Endothelial cell of umbilical vein (primary cell): ENCODE results near the gene PRKD1. TPM values are rescaled to one million over a fixed set of nuclear protein-coding genes. Genes with fewer than 3 reads are reported as not detected.

Experiments used
- BruUV-seq: library from RNA; stranded (reverse); fragments of 400-500 nt; replicated peaks from 2 replicates; lab custom pipeline; 2021; lab: Mats Ljungman, UMichigan
- CTCF ChIA-PET: fragments of 300-600, 350-600 bp; sonication (Branson Sonifier 250); formaldehyde crosslinking; loops from one replicate; lab custom pipeline; 2021; ENCODE audit warnings: antibody characterized with exemption, inconsistent platforms; lab: Charles Lee
- POLR2A ChIA-PET: fragments of 300-600, 350-600 bp; sonication (Branson Sonifier 250); formaldehyde crosslinking; loops from one replicate; lab custom pipeline; 2021; ENCODE audit warnings: antibody characterized with exemption, inconsistent platforms; lab: Charles Lee
- DNase-seq: peaks from one replicate; pipeline ENCODE4 v3.0.0-alpha.2; 2011; ENCODE audit warnings: low read depth, low spot score
- FAIRE-seq: peaks from 2 replicates; lab custom pipeline; 2011; peaks lifted over from hg19 to GRCh38; lab: Jason Lieb, UNC
- H2AFZ ChIP-seq: 2 replicates; pipeline ENCODE4 v1.6.0; 2012; ENCODE audit warnings: low read depth, low read length, control low read depth, inconsistent platforms
- H3K27ac ChIP-seq: 2 replicates; pipeline ENCODE4 v1.5.1; 2011; ENCODE audit warnings: low read depth, mild to moderate bottlenecking, control low read depth, low read length, moderate library complexity; ENCODE audit not compliant: insufficient read depth
- H3K27me3 ChIP-seq, 2 experiments: 2 replicates each; pipeline versions ENCODE4 v1.6.0 to v1.6.1; 2011; ENCODE audit warnings: low read length in 2 of 2, mixed read lengths in 1 of 2; ENCODE audit not compliant: control insufficient read depth in 2 of 2, insufficient read depth in 2 of 2
- H3K36me3 ChIP-seq, 2 experiments: 2 replicates in 1 of 2; 3 replicates in 1 of 2; pipeline ENCODE4 v1.5.1; 2011; ENCODE audit warnings: low read length in 2 of 2, mild to moderate bottlenecking in 1 of 2, moderate library complexity in 1 of 2; ENCODE audit not compliant: control insufficient read depth in 2 of 2, insufficient read depth in 2 of 2; ENCODE audit errors: extremely low read depth in 1 of 2
- H3K4me1 ChIP-seq: 3 replicates; pipeline ENCODE4 v1.5.1; 2011; ENCODE audit warnings: mild to moderate bottlenecking, low read length; ENCODE audit not compliant: control insufficient read depth, insufficient read depth; ENCODE audit errors: extremely low read depth
- H3K4me2 ChIP-seq: 2 replicates; pipeline ENCODE4 v1.6.1; 2011; ENCODE audit warnings: low read length, control low read depth, mixed read lengths; ENCODE audit not compliant: insufficient read depth
- H3K4me3 ChIP-seq, 3 experiments: fragments of 200-600 bp in 1 of 3; sonication (generic), shearing (Covaris generic) in 1 of 3; replicated peaks in 1 of 3; 2 replicates each; pipeline ENCODE4 v1.5.1; 2011 to 2016; ENCODE audit warnings: control low read depth in 3 of 3, low read length in 3 of 3, mild to moderate bottlenecking in 2 of 3, inconsistent platforms in 1 of 3, low read depth in 1 of 3, moderate library complexity in 1 of 3; ENCODE audit not compliant: insufficient read depth in 1 of 3
- H3K79me2 ChIP-seq: 2 replicates; pipeline ENCODE4 v1.6.0; 2012; ENCODE audit warnings: low read length, inconsistent platforms; ENCODE audit not compliant: control insufficient read depth, insufficient read depth
- H3K9ac ChIP-seq: replicated peaks from 2 replicates; pipeline ENCODE3; 2011; ENCODE audit warnings: low read length, control low read depth; ENCODE audit not compliant: insufficient read depth; ENCODE audit errors: extremely low read depth
- H3K9me1 ChIP-seq: replicated peaks from 3 replicates; pipeline ENCODE4 v1.6.0; 2011; ENCODE audit warnings: mild to moderate bottlenecking, low read length; ENCODE audit not compliant: control insufficient read depth, insufficient read depth; ENCODE audit errors: extremely low read depth
- H3K9me3 ChIP-seq: replicated peaks from 2 replicates; pipeline ENCODE4 v1.5.1; 2012; ENCODE audit warnings: low read length, inconsistent platforms; ENCODE audit not compliant: control insufficient read depth, insufficient read depth
- H4K20me1 ChIP-seq: replicated peaks from 2 replicates; pipeline ENCODE3; 2011; ENCODE audit warnings: mild to moderate bottlenecking, low read length; ENCODE audit not compliant: control insufficient read depth, insufficient read depth; ENCODE audit errors: extremely low read depth
- EZH2 ChIP-seq: IDR thresholded peaks from 2 replicates; pipeline ENCODE4 v1.6.1; 2012; ENCODE audit warnings: borderline replicate concordance, low read depth, mild to moderate bottlenecking, moderate library complexity, low read length, inconsistent platforms; ENCODE audit not compliant: severe bottlenecking
- FOS ChIP-seq: IDR thresholded peaks from 2 replicates; pipeline ENCODE4 v1.6.1; 2011; ENCODE audit warnings: mild to moderate bottlenecking, low read length, moderate library complexity, borderline replicate concordance; ENCODE audit not compliant: insufficient read depth
- GATA2 ChIP-seq: IDR thresholded peaks from 2 replicates; pipeline ENCODE4 v1.7.0; 2011; ENCODE audit warnings: low read depth, mild to moderate bottlenecking, moderate library complexity, mixed read lengths, low read length; ENCODE audit not compliant: insufficient read length, insufficient read depth
- JUN ChIP-seq: IDR thresholded peaks from 2 replicates; pipeline ENCODE4 v1.6.1; 2011; ENCODE audit warnings: borderline replicate concordance, low read depth; ENCODE audit not compliant: insufficient read length, insufficient read depth
- MYC ChIP-seq: IDR thresholded peaks from one replicate; pipeline ENCODE4 v1.6.1; 2011; ENCODE audit warnings: mild to moderate bottlenecking, low read depth, low read length
- POLR2A ChIP-seq: IDR thresholded peaks from 2 replicates; pipeline ENCODE4 v1.6.1; 2012; ENCODE audit warnings: low read depth, mild to moderate bottlenecking, control low read depth, low read length
- POLR2AphosphoS5 ChIP-seq: IDR thresholded peaks from 2 replicates; pipeline ENCODE4 v1.6.1; 2012; ENCODE audit warnings: low read depth, mild to moderate bottlenecking, control low read depth, low read length, moderate library complexity; ENCODE audit not compliant: insufficient read depth
- dilution Hi-C: fragments of 300-500 bp; cut with MboI; formaldehyde crosslinking; loops from one replicate; pipeline ENCODE4 v1.15.0; 2019; ENCODE audit warnings: low sequenced_read_pairs; ENCODE audit not compliant: extremely low pct_ligation_motif_present
- intact Hi-C: fragments of 100-400 bp; cut with micrococcal nuclease; formaldehyde crosslinking; loops from one replicate; pipeline ENCODE4 v1.10.0; 2022
- polyA plus RNA-seq, 4 experiments: library from polyadenylated mRNA; depleted of rRNA in 3 of 4; stranded (reverse) in 3 of 4; unstranded in 1 of 4; fragments of >200 nt; gene quantifications; 2 replicates each; pipeline versions ENCODE4 v1.2.1 to v1.2.3, GENCODE V29; 2011 to 2012; ENCODE audit warnings: missing spikeins in 1 of 4
- total RNA-seq: library from RNA; stranded (reverse); gene quantifications from 2 replicates; pipeline ENCODE4 v1.2.3, GENCODE V29; 2021
- TF ChIP-seq, protein P1 (sequence below): IDR thresholded peaks from 2 replicates; pipeline ENCODE4 v1.6.1; 2011; ENCODE audit not compliant: insufficient read depth, insufficient read length
- TF ChIP-seq, protein P2 (sequence below), 2 donors: IDR thresholded peaks; 1 replicate in 1 of 2; 2 replicates in 1 of 2; pipeline ENCODE4 v1.5.1; 2011; ENCODE audit warnings: low read length in 2 of 2, mild to moderate bottlenecking in 2 of 2, moderate library complexity in 2 of 2, control low read depth in 1 of 2, inconsistent platforms in 1 of 2, low read depth in 1 of 2; ENCODE audit not compliant: insufficient read depth in 1 of 2; ENCODE audit errors: extremely low read depth in 1 of 2

PRKD1 gene
- total and polyA plus RNA-seq, 2 donors (not counting 3 experiments of a cell fraction or from before 2014, with no cell fraction given): 3.9 to 10.9 TPM

- Histone ChIP-seq H3K4me1 (no peaks in the 10 kb centered on the region), H3K9me3 (no peaks in the 10 kb centered on the region), H3K9ac (no peak overlapping the region), H3K27ac (no peak overlapping the region), H3K79me2 (no peaks in the 10 kb centered on the region), H2AFZ (no peak overlapping the region), H3K9me1 (no peaks in the 10 kb centered on the region), H3K4me2 (no peak overlapping the region), H4K20me1 (no peaks in the 10 kb centered on the region), H3K4me3 (no peak overlapping the region), H3K36me3 (no peaks in the 10 kb centered on the region), H3K27me3 (no peaks in the 10 kb centered on the region)
- DNase-seq (no peak), FAIRE-seq (no peak)
- CTCF ChIA-PET: interaction anchor here (0.6 kb wide), 1 partner anchor 538 kb away, joined by 3 read pairs; no protein-coding TSS in a partner anchor
- POLR2A ChIA-PET: no interaction called here
- dilution Hi-C loops (no loop called here), intact Hi-C loops (no loop called here)
- no TSS peak for BruUV-seq
- TF ChIP-seq JUN: no peak
These were observed 318.8 kb downstream of the PRKD1 start for GRCh38 chr14:29608861-29609260.

GRCh38 chr14:29607169-29607568 is 320.5 kb downstream of the PRKD1 start:
- Histone ChIP-seq H3K27ac (no peak overlapping the region), H3K79me2 (no peaks in the 10 kb centered on the region), H3K4me3 (no peak overlapping the region), H4K20me1 (no peaks in the 10 kb centered on the region), H3K4me2 (no peak overlapping the region), H3K9ac (no peak overlapping the region), H3K9me1 (no peaks in the 10 kb centered on the region), H3K27me3 (no peaks in the 10 kb centered on the region), H3K36me3 (no peaks in the 10 kb centered on the region), H3K4me1 (peaks cover under 1% of the 10 kb centered on the region), H3K9me3 (no peaks in the 10 kb centered on the region), H2AFZ (no peak overlapping the region)
- FAIRE-seq: no peak
- TF ChIP-seq POLR2A (no peak), POLR2AphosphoS5 (no peak), FOS (no peak), GATA2 (no peak), MYC (no peak), JUN (no peak), EZH2 (no peak)
- TF ChIP-seq, protein P1, sequence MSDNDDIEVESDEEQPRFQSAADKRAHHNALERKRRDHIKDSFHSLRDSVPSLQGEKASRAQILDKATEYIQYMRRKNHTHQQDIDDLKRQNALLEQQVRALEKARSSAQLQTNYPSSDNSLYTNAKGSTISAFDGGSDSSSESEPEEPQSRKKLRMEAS: no peak
- TF ChIP-seq, protein P2, sequence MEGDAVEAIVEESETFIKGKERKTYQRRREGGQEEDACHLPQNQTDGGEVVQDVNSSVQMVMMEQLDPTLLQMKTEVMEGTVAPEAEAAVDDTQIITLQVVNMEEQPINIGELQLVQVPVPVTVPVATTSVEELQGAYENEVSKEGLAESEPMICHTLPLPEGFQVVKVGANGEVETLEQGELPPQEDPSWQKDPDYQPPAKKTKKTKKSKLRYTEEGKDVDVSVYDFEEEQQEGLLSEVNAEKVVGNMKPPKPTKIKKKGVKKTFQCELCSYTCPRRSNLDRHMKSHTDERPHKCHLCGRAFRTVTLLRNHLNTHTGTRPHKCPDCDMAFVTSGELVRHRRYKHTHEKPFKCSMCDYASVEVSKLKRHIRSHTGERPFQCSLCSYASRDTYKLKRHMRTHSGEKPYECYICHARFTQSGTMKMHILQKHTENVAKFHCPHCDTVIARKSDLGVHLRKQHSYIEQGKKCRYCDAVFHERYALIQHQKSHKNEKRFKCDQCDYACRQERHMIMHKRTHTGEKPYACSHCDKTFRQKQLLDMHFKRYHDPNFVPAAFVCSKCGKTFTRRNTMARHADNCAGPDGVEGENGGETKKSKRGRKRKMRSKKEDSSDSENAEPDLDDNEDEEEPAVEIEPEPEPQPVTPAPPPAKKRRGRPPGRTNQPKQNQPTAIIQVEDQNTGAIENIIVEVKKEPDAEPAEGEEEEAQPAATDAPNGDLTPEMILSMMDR (IDR thresholded peaks at IDR 0.05; ENCODE audit: extremely low read depth in 1 of 2, insufficient read depth in 1 of 2, low read depth in 1 of 2, low read length in 2 of 2): no peak
- dilution Hi-C loops (no loop called here), intact Hi-C loops (no loop called here)
- CTCF ChIA-PET: no interaction called here
- DNase-seq: no peak
- POLR2A ChIA-PET: no interaction called here
- no TSS peak for BruUV-seq
